Measurements from ENCODE around the gene SLC29A3.
A peak's percentile ranks its signal among the peaks of the same experiment; 100 is the strongest.
"Not testable (repeated sequence)": the region's sequence is repeated elsewhere in the genome, so short reads cannot be mapped to it uniquely, and the experiment has no call there.

Gene SLC29A3

GRCh38 chr10:71319042-71319799, at the start of gene SLC29A3:
Gene SLC29A3 (plus strand): TSS chr10:71319259. CDS start chr10:71319310, 51 bp downstream.
- peak within 1 kb of the TSS; percentile 81 for H3K27ac Mint-ChIP-seq
- H3K36me3 Mint-ChIP-seq, result peaks cover 10% of the 10 kb centered on the region
- peaks cover 36% of the 10 kb centered on the region for H3K4me1 Mint-ChIP-seq (ENCODE audit: low read depth)
- H3K27me3 Mint-ChIP-seq, result no peaks in the 10 kb centered on the region
- peak within 1 kb of the TSS; percentile 96 for H3K4me3 Mint-ChIP-seq
- H3K9me3 Mint-ChIP-seq (ENCODE audit: low read depth), result no peaks in the 10 kb centered on the region

- H3K4me3 Mint-ChIP-seq, result no peak overlapping the region
- H3K4me1 Mint-ChIP-seq (ENCODE audit: low read depth), result no peaks in the 10 kb centered on the region
- H3K27ac Mint-ChIP-seq, result no peak overlapping the region
- H3K36me3 Mint-ChIP-seq, result no peaks in the 10 kb centered on the region
- no peaks in the 10 kb centered on the region for H3K27me3 Mint-ChIP-seq
- H3K9me3 Mint-ChIP-seq (ENCODE audit: low read depth), result no peaks in the 10 kb centered on the region
Measured at GRCh38 chr10:71269301-71270288, 49.5 kb upstream of the SLC29A3 start.

- H3K9me3 Mint-ChIP-seq (ENCODE audit: low read depth), result no peaks in the 10 kb centered on the region
- no peak overlapping the region for H3K4me3 Mint-ChIP-seq
- H3K27ac Mint-ChIP-seq, result no peak overlapping the region
- no peaks in the 10 kb centered on the region for H3K27me3 Mint-ChIP-seq
- no peaks in the 10 kb centered on the region for H3K4me1 Mint-ChIP-seq (ENCODE audit: low read depth)
- H3K36me3 Mint-ChIP-seq, result no peaks in the 10 kb centered on the region
Measured at GRCh38 chr10:71270301-71271220, 48.5 kb upstream of the SLC29A3 start.

GRCh38 chr10:71271662-71272055, 47.4 kb upstream of the SLC29A3 start:
- H3K4me3 Mint-ChIP-seq, result no peak overlapping the region

GRCh38 chr10:71272056-71272771, 46.8 kb upstream of the SLC29A3 start:
- no peaks in the 10 kb centered on the region for H3K27me3 Mint-ChIP-seq
- no peaks in the 10 kb centered on the region for H3K36me3 Mint-ChIP-seq
- no peak overlapping the region for H3K27ac Mint-ChIP-seq
- no peaks in the 10 kb centered on the region for H3K4me1 Mint-ChIP-seq (ENCODE audit: low read depth)
- H3K4me3 Mint-ChIP-seq, result no peak overlapping the region
- H3K9me3 Mint-ChIP-seq (ENCODE audit: low read depth), result no peaks in the 10 kb centered on the region

More at GRCh38 chr10:71271662-71272055, 47.4 kb upstream of the SLC29A3 start:
- no peaks in the 10 kb centered on the region for H3K27me3 Mint-ChIP-seq
- H3K9me3 Mint-ChIP-seq (ENCODE audit: low read depth), result no peaks in the 10 kb centered on the region
- H3K36me3 Mint-ChIP-seq, result no peaks in the 10 kb centered on the region
- H3K27ac Mint-ChIP-seq, result no peak overlapping the region
- no peaks in the 10 kb centered on the region for H3K4me1 Mint-ChIP-seq (ENCODE audit: low read depth)

- not testable (repeated sequence) for H3K36me3 Mint-ChIP-seq; H3K4me1 Mint-ChIP-seq (ENCODE audit: low read depth)
Measured at GRCh38 chr10:71272974-71273373, 46.1 kb upstream of the SLC29A3 start.

GRCh38 chr10:71273506-71273905, 45.6 kb upstream of the SLC29A3 start:
- Mint-ChIP-seq H3K36me3 (no peaks in the 10 kb centered on the region), H3K4me1 (ENCODE audit: low read depth) (no peaks in the 10 kb centered on the region), H3K9me3 (ENCODE audit: low read depth) (no peaks in the 10 kb centered on the region), H3K4me3 (no peak overlapping the region), H3K27me3 (no peaks in the 10 kb centered on the region), H3K27ac (no peak overlapping the region)

More at GRCh38 chr10:71272974-71273373, 46.1 kb upstream of the SLC29A3 start:
- H3K27ac Mint-ChIP-seq; H3K9me3 Mint-ChIP-seq (ENCODE audit: low read depth); H3K4me3 Mint-ChIP-seq; H3K27me3 Mint-ChIP-seq: not testable (repeated sequence)

GRCh38 chr10:71274901-71275796, 43.9 kb upstream of the SLC29A3 start:
- H3K27me3 Mint-ChIP-seq, result no peaks in the 10 kb centered on the region
- no peaks in the 10 kb centered on the region for H3K4me1 Mint-ChIP-seq (ENCODE audit: low read depth)
- H3K27ac Mint-ChIP-seq, result no peak overlapping the region
- H3K4me3 Mint-ChIP-seq, result no peak overlapping the region
- no peaks in the 10 kb centered on the region for H3K36me3 Mint-ChIP-seq
- H3K9me3 Mint-ChIP-seq (ENCODE audit: low read depth), result no peaks in the 10 kb centered on the region

- no peak overlapping the region for H3K27ac Mint-ChIP-seq
- H3K27me3 Mint-ChIP-seq, result no peaks in the 10 kb centered on the region
- H3K4me1 Mint-ChIP-seq (ENCODE audit: low read depth), result no peaks in the 10 kb centered on the region
- H3K4me3 Mint-ChIP-seq, result no peak overlapping the region
- H3K36me3 Mint-ChIP-seq, result no peaks in the 10 kb centered on the region
- H3K9me3 Mint-ChIP-seq (ENCODE audit: low read depth), result no peaks in the 10 kb centered on the region
Measured at GRCh38 chr10:71276873-71277272, 42.2 kb upstream of the SLC29A3 start.

GRCh38 chr10:71277914-71278665, 41.0 kb upstream of the SLC29A3 start:
- Mint-ChIP-seq H3K36me3 (no peaks in the 10 kb centered on the region), H3K9me3 (ENCODE audit: low read depth) (no peaks in the 10 kb centered on the region), H3K27me3 (no peaks in the 10 kb centered on the region), H3K4me3 (no peak overlapping the region), H3K4me1 (ENCODE audit: low read depth) (no peaks in the 10 kb centered on the region), H3K27ac (no peak overlapping the region)

- Mint-ChIP-seq H3K4me3 (no peak overlapping the region), H3K4me1 (ENCODE audit: low read depth) (no peaks in the 10 kb centered on the region), H3K36me3 (no peaks in the 10 kb centered on the region), H3K27me3 (no peaks in the 10 kb centered on the region), H3K27ac (no peak overlapping the region), H3K9me3 (ENCODE audit: low read depth) (no peaks in the 10 kb centered on the region)
Measured at GRCh38 chr10:71278691-71279588, 40.1 kb upstream of the SLC29A3 start.

- Mint-ChIP-seq H3K4me1 (ENCODE audit: low read depth) (no peaks in the 10 kb centered on the region), H3K27ac (no peak overlapping the region), H3K9me3 (ENCODE audit: low read depth) (no peaks in the 10 kb centered on the region), H3K4me3 (no peak overlapping the region), H3K36me3 (no peaks in the 10 kb centered on the region), H3K27me3 (no peaks in the 10 kb centered on the region)
Measured at GRCh38 chr10:71279590-71280170, 39.4 kb upstream of the SLC29A3 start.

Measured in activated naive CD8-positive, alpha-beta T cell (primary cell).